WI38 (cell line): ENCODE data around the gene PAX2.

Experiments used
- H3K4me3 ChIP-seq: 2 replicates; pipeline ENCODE4 v1.5.1; 2011; ENCODE audit warnings: low read depth, mild to moderate bottlenecking, control low read depth, low read length
- TF ChIP-seq, protein P1 (sequence below): IDR thresholded peaks from 2 replicates; pipeline ENCODE4 v1.5.1; 2012; ENCODE audit warnings: low read depth, mild to moderate bottlenecking, control low read depth, low read length

The PAX2 gene

DNA sequence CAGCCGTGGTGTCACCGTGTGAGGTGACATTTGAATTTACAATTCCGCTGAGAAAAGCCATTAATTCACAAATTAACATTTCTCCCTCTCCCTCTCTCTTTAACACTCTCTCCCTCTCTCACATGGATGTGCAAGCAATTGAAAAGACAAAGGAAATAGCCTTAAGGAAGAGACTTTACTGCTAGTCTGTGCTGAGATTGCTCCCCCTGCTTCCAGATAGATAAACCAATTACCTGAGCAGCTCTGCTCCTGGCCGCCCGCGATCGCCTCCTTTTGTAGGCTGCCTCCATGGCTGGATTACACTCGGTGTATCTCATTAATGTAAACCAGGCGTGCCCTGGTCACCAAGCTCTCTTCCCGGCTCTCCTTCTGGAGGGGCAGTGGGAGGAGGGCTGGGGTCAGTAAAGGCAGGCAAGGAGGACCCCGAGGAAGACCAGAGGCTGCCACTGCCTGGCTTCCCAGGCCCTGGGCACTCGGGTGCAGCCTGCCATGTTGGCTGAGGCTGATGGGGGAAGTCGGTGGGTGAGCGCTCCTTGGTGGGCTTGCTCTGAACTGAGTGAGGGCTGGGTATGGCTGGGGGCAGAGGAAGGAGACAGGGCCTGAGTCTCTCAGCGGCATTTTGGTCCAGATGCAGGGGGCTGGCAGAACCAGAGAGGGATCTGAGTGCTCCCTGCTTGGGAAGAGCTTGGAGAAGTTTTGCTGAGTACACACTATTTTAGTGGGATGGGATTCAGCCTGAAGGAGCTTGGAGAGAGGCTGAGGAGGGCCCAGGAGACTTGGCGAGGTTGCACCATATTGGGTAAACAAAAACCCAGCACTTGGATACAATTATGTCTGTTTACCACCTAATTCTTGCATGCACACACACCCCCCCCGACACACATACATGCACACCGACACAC, 42.9 kb downstream of the PAX2 start:
- no peak overlapping the region for H3K4me3 ChIP-seq
- TF ChIP-seq, protein P1, sequence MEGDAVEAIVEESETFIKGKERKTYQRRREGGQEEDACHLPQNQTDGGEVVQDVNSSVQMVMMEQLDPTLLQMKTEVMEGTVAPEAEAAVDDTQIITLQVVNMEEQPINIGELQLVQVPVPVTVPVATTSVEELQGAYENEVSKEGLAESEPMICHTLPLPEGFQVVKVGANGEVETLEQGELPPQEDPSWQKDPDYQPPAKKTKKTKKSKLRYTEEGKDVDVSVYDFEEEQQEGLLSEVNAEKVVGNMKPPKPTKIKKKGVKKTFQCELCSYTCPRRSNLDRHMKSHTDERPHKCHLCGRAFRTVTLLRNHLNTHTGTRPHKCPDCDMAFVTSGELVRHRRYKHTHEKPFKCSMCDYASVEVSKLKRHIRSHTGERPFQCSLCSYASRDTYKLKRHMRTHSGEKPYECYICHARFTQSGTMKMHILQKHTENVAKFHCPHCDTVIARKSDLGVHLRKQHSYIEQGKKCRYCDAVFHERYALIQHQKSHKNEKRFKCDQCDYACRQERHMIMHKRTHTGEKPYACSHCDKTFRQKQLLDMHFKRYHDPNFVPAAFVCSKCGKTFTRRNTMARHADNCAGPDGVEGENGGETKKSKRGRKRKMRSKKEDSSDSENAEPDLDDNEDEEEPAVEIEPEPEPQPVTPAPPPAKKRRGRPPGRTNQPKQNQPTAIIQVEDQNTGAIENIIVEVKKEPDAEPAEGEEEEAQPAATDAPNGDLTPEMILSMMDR, result no peak

DNA sequence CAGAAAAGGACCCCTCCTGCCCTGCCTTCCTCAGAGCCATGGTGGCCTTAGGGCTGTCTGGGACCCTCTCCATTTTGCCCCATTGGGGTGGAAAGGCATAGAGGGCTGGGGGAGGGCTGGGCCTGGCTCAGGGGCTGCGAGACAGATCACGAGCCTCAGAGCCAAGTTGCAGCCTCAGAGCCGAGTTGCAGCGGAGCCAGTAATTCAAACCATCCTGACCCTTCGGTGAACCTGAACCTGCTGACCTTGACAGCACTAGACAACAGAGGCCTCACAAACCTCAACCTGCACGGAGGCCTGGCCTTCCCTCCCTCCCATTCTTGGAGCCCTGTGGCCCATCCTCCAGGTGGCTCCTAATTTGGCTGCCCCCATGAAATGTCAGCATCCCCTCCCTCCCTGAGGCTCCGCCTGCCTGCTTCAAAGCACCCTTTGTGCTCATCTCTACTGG, 45.4 kb downstream of the PAX2 start:
- TF ChIP-seq, protein P1, result no peak
- no peak overlapping the region for H3K4me3 ChIP-seq

DNA sequence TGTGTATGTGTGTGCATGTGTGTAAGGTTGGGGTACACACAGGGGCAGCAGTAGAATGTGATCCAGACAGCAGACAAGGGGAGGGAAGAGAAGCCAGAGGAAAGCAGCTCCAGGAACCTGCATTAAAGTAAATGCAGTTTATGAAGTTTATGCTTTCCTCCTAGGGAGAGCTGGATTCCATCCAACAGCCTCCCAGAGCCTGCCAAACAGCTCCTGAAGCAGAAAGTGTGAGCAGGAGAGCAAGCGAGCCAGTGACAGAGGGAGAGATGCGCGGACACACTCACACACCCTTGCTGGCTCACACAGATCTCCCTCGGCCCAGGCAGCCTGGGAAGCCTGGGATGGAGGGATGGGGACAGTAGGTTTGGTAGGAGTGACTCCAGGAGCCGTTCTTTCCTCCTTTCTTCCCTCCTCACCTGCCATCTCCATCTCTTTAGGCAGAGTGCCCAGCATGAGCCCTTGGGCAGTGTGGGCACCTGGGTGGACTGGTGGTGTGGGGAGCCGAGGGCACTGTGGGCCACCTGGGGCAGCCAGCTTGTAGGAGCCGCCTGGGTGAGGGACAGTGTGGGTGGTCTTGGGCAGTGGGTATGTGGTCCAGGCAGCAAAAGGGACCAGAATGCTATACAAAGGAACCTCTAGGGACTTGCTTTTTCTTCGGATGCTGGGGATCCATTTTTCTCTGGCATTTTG, 46.1 kb downstream of the PAX2 start:
- TF ChIP-seq, protein P1, result no peak
- H3K4me3 ChIP-seq, result no peak overlapping the region

DNA sequence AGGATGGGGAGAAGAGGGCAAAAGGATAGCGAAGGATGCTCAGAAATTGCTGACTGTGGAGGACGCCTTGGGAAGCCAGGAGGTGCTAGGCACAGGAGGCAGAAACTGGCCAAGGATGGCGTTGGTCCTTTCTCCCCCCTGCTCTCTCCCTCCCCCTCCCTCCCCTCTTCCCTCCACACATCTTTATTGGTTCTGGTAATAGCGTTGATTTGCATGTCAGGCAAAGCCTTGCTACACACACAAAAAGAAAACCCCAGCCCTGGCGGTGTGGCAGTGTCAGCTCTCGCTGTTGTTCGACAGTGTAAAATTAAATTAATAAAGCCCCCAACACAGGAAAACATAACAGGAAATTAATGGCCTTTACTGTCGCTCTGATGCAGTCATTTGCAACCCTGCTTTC, 47.2 kb downstream of the PAX2 start:
- H3K4me3 ChIP-seq, result no peak overlapping the region
- TF ChIP-seq, protein P1, result no peak

DNA sequence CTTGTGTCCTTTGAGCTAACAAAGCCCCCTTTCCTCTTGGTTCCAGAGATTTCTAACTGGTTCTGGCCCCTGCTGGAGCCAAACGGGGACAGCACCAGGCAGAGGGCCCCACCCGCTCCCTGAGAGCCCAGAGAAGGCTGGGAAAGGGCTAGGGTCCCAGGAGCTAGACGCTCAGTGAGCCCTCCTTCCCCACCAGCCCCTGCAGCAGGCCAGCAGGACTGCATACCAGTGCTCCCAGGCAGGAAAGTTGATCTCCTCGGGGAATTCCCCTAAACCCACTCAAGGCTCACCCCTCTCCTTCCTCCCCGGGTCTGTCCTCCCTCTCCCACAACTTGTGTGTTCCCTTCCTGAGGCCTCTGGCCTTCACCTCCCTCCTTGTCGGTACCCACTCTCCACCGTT, 47.7 kb downstream of the PAX2 start:
- TF ChIP-seq, protein P1, result no peak
- H3K4me3 ChIP-seq, result no peak overlapping the region

DNA sequence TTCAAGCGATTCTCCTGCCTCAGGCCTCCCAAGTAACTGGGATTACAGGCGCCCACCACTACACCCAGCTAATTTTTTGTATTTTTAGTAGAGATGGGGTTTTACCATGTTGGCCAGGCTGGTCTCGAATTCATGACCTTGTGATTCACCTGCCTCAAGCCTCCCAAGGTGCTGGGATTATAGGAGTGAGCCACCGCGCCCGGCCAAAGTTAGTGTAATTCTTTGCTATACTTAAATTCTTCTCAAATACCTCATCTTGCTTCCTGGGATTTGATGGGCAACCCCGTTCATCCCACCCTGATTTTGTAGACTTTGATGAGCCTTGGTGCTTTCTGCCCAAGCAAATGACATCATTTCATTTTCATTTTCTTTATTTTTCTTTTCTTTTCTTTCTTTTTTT, 54.5 kb downstream of the PAX2 start:
- TF ChIP-seq, protein P1, result no peak
- no peak overlapping the region for H3K4me3 ChIP-seq

DNA sequence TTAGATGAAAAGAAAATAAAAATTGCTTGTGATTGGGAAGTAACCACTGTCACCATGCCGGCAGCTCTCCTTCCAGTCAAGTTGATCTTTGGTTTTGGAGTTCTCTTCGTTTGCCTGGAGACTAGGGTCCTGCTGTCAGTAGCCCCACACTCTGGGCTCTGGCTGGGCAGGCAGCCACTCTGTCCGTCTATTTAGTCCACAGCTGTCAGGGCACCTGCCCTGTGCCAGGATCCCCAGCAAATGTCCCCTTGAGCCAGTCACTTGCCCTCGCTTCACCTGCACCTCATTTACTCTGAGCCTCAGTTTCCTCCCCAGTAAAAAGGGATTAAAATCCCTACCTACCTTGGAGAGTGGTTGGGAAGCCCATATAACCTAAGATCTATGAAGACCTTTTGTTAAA, 55.5 kb downstream of the PAX2 start:
- H3K4me3 ChIP-seq, result no peak overlapping the region
- TF ChIP-seq, protein P1, result no peak
